Smooth muscle cell (in vitro differentiated cells): ENCODE measurements around the gene GFRA3. TPM values are rescaled to one million over a fixed set of nuclear protein-coding genes. Genes with fewer than 3 reads are reported as not detected.

Source experiments
- DNase-seq: peaks from one replicate; lab custom pipeline; 2025; ENCODE audit not compliant: unreplicated experiment; lab: John Stamatoyannopoulos, UW
- H2AFZ ChIP-seq: fragments of 200-600 bp; sonication (generic); 2 replicates; pipeline ENCODE4 v1.6.0; 2016; ENCODE audit warnings: antibody characterized with exemption, low read depth, mild to moderate bottlenecking
- H3F3A ChIP-seq: fragments of 200-600 bp; sonication (generic); 2 replicates; pipeline ENCODE4 v1.6.0; 2017; ENCODE audit warnings: antibody characterized with exemption, low read depth
- H3K27ac ChIP-seq: fragments of 200-600 bp; sonication (generic); 2 replicates; pipeline ENCODE4 v1.5.1; 2016; ENCODE audit warnings: low read depth, mild to moderate bottlenecking
- H3K27me3 ChIP-seq: fragments of 200-600 bp; sonication (generic); 2 replicates; pipeline ENCODE4 v1.6.1; 2016; ENCODE audit warnings: low read depth, mild to moderate bottlenecking
- H3K36me3 ChIP-seq: fragments of 200-600 bp; sonication (generic); 2 replicates; pipeline ENCODE4 v1.5.1; 2016; ENCODE audit warnings: low read depth
- H3K4me1 ChIP-seq: fragments of 200-600 bp; sonication (generic); 2 replicates; pipeline ENCODE4 v1.5.1; 2016; ENCODE audit warnings: low read depth
- H3K4me2 ChIP-seq: fragments of 200-600 bp; sonication (generic); 2 replicates; pipeline ENCODE4 v1.6.0; 2016; ENCODE audit warnings: mild to moderate bottlenecking
- H3K4me3 ChIP-seq: fragments of 200-600 bp; sonication (generic); 2 replicates; pipeline ENCODE4 v1.5.1; 2016; ENCODE audit warnings: mild to moderate bottlenecking
- H3K79me2 ChIP-seq: fragments of 200-600 bp; sonication (generic); 2 replicates; pipeline ENCODE4 v1.6.0; 2016; ENCODE audit warnings: low read depth, mild to moderate bottlenecking
- H3K9ac ChIP-seq: fragments of 200-600 bp; sonication (generic); 2 replicates; pipeline ENCODE4 v1.6.0; 2016; ENCODE audit warnings: low read depth
- H3K9me3 ChIP-seq: fragments of 200-600 bp; sonication (generic); replicated peaks from 2 replicates; pipeline ENCODE4 v1.5.1; 2016; ENCODE audit warnings: low read depth
- H4K20me1 ChIP-seq: fragments of 200-600 bp; sonication (generic); 2 replicates; pipeline ENCODE4 v1.6.0; 2016; ENCODE audit warnings: low read depth
- CTCF ChIP-seq: fragments of 200-600 bp; sonication (generic); IDR thresholded peaks from 2 replicates; pipeline ENCODE4 v1.5.1; 2017; ENCODE audit warnings: borderline replicate concordance, mild to moderate bottlenecking, antibody characterized with exemption; ENCODE audit not compliant: insufficient read depth, poor library complexity, severe bottlenecking
- WGBS: methylation state at CpG from one replicate; pipeline ENCODE4 v1.1.7; 2016; ENCODE audit warnings: low lambda C conversion rate; 5-methylcytosine and 5-hydroxymethylcytosine counted together
- polyA plus RNA-seq: library from polyadenylated mRNA; unstranded; fragments of >200 nt; fragmentation: Nextera tagmentation; extraction: Ambion mirVana; gene quantifications from 2 replicates; pipeline ENCODE4 v1.2.1, GENCODE V29; 2016
- total RNA-seq: library from RNA; depleted of rRNA; stranded (reverse); fragments of >200 nt; gene quantifications from 2 replicates; pipeline ENCODE4 v1.2.3, GENCODE V29; 2014

Gene GFRA3
- total and polyA plus RNA-seq, 2 experiments from 2014 or later: 2.7 TPM; not detected in 1

DNA sequence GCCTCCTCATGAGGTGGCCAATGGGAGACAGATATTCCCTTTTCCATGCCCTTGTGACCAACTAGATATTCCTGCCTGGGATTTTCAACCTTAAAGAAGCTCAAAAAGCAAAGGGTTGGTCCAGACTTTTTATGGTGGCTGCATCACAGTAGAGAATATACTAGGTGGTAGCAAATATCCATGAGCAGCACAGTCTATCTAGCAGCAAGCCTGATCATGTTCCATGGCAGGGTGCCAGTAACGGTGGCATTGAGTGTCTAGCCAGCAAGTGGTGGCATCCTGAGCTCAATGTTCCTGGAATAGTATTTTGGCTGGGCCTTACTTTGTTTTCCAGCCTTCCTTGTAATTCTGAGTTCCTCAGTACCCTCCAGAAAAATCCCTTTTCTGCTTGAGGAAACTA lies 31.4 kb upstream of the GFRA3 start:
- no peak overlapping the region for H3K4me3 ChIP-seq

DNA sequence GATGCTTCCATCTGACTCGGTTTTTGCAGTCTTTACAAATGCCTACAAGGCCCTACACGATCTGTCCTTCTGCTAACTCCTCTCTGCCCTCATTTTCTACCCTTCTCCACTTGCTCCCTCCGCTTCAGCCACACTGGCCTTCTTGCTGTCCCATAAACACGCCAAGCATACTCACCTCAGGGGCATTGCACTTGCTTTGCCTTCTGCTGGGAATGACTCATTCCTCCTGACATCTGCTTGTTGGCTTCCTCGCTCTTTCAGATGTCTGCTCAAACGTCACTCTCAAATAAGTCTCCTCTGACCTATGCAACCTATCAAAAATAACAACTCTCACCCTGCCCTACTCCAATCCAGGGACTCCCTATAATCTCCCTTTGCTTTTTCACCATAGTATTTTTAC lies 29.0 kb upstream of the GFRA3 start:
- Histone ChIP-seq H3K79me2 (no peaks in the 10 kb centered on the region), H3K27ac (no peak overlapping the region), H3K9me3 (no peaks in the 10 kb centered on the region), H4K20me1 (no peaks in the 10 kb centered on the region), H3K36me3 (no peaks in the 10 kb centered on the region), H3K9ac (no peak overlapping the region), H3K4me2 (no peak overlapping the region), H3K27me3 (no peaks in the 10 kb centered on the region), H3K4me3 (no peak overlapping the region), H3K4me1 (no peaks in the 10 kb centered on the region), H2AFZ (no peak overlapping the region), H3F3A (no peaks in the 10 kb centered on the region)
- no peak for TF ChIP-seq CTCF
- DNase-seq: no peak
- WGBS: 72% methylated on average over 6 of the region's 6 CpGs

More for the DNA sequence above, 31.4 kb upstream of the GFRA3 start:
- Histone ChIP-seq H3K27me3 (no peaks in the 10 kb centered on the region), H3K36me3 (no peaks in the 10 kb centered on the region), H4K20me1 (no peaks in the 10 kb centered on the region), H3K9ac (no peak overlapping the region), H3K4me2 (no peak overlapping the region), H3K27ac (no peak overlapping the region), H3K9me3 (no peaks in the 10 kb centered on the region), H3K79me2 (no peaks in the 10 kb centered on the region), H2AFZ (no peak overlapping the region), H3K4me1 (no peaks in the 10 kb centered on the region), H3F3A (no peaks in the 10 kb centered on the region)
- DNase-seq: no peak
- 80% methylated on average over 1 of the region's 1 CpG for WGBS
- no peak for TF ChIP-seq CTCF

- Histone ChIP-seq H3K36me3 (no peaks in the 10 kb centered on the region), H3K9ac (no peak overlapping the region), H3K27me3 (no peaks in the 10 kb centered on the region), H3F3A (no peaks in the 10 kb centered on the region), H3K4me1 (no peaks in the 10 kb centered on the region), H3K4me3 (no peak overlapping the region), H2AFZ (no peak overlapping the region), H3K9me3 (no peaks in the 10 kb centered on the region), H4K20me1 (no peaks in the 10 kb centered on the region), H3K4me2 (no peak overlapping the region), H3K79me2 (no peaks in the 10 kb centered on the region), H3K27ac (no peak overlapping the region)
- WGBS: 97% methylated on average over 3 of the region's 3 CpGs
- DNase-seq: no peak
- no peak for TF ChIP-seq CTCF
These were observed 14.9 kb upstream of the GFRA3 start for GRCh38 chr5:138289296-138289695.

GRCh38 chr5:138287246-138287645 lies 12.8 kb upstream of the GFRA3 start:
- no peaks in the 10 kb centered on the region for H3F3A ChIP-seq
- no peaks in the 10 kb centered on the region for H3K27me3 ChIP-seq
- no peaks in the 10 kb centered on the region for H3K4me1 ChIP-seq
- WGBS: 100% methylated on average over 1 of the region's 1 CpG
- no peaks in the 10 kb centered on the region for H3K79me2 ChIP-seq
- no peak overlapping the region for H3K27ac ChIP-seq
- no peak for TF ChIP-seq CTCF
- no peaks in the 10 kb centered on the region for H4K20me1 ChIP-seq
- no peak for DNase-seq
- H3K4me2 ChIP-seq: no peak overlapping the region
- no peak overlapping the region for H3K9ac ChIP-seq
- H2AFZ ChIP-seq: no peak overlapping the region
- H3K36me3 ChIP-seq: no peaks in the 10 kb centered on the region
- no peak overlapping the region for H3K4me3 ChIP-seq
- no peaks in the 10 kb centered on the region for H3K9me3 ChIP-seq
